Prostate gland (tissue), 2 donors: ENCODE data around the gene EHBP1.

ENCODE experiments used
- POLR2A ChIP-seq: fragments of 450-650 bp; IDR thresholded peaks from one replicate; pipeline ENCODE4 v1.6.1; 2016; ENCODE audit warnings: antibody characterized with exemption, mild to moderate bottlenecking
- POLR2AphosphoS5 ChIP-seq: sonication (generic); formaldehyde crosslinking; IDR thresholded peaks from one replicate; pipeline ENCODE4 v1.6.1; 2017; ENCODE audit warnings: antibody characterized with exemption
- TF ChIP-seq, protein P1 (sequence below), 4 experiments: fragments of 200-600 bp in 2 of 4; fragments of 450-650 bp in 2 of 4; sonication (generic) in 2 of 4; IDR thresholded peaks; 1 replicate in 3 of 4; 2 replicates in 1 of 4; pipeline ENCODE4 v1.5.1; 2016 to 2019; ENCODE audit warnings: antibody characterized with exemption in 4 of 4, mild to moderate bottlenecking in 2 of 4, moderate library complexity in 2 of 4

GRCh38 chr2:62939735-62940491 lies 234.4 kb downstream of the EHBP1 start:
- TF ChIP-seq, protein P1, sequence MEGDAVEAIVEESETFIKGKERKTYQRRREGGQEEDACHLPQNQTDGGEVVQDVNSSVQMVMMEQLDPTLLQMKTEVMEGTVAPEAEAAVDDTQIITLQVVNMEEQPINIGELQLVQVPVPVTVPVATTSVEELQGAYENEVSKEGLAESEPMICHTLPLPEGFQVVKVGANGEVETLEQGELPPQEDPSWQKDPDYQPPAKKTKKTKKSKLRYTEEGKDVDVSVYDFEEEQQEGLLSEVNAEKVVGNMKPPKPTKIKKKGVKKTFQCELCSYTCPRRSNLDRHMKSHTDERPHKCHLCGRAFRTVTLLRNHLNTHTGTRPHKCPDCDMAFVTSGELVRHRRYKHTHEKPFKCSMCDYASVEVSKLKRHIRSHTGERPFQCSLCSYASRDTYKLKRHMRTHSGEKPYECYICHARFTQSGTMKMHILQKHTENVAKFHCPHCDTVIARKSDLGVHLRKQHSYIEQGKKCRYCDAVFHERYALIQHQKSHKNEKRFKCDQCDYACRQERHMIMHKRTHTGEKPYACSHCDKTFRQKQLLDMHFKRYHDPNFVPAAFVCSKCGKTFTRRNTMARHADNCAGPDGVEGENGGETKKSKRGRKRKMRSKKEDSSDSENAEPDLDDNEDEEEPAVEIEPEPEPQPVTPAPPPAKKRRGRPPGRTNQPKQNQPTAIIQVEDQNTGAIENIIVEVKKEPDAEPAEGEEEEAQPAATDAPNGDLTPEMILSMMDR (IDR thresholded peaks at IDR 0.05), result no peak
- TF ChIP-seq POLR2A (no peak), POLR2AphosphoS5 (no peak)
